Erythroblast (primary cell): ENCODE measurements around the gene SCG2.

Experiments used
- GATA1 ChIP-seq: IDR thresholded peaks from 2 replicates; pipeline ENCODE4 v1.6.1; 2011; ENCODE audit warnings: low read depth, mild to moderate bottlenecking, control low read depth, low read length, moderate library complexity
- POLR2A ChIP-seq: IDR thresholded peaks from 2 replicates; pipeline ENCODE4 v1.6.1; 2011; ENCODE audit warnings: mild to moderate bottlenecking, low read length

GRCh38 chr2:223597076-223597475, 5.1 kb downstream of the SCG2 start:
- no peak for TF ChIP-seq POLR2A
- no peak for TF ChIP-seq GATA1
